T-helper 2 cell treated with Interferon-gamma antibody and Interleukin-4, amounts not matched to agents 100 ng/mL and 5 ng/mL, for 36 hours (primary cell): ENCODE results near the gene FAM216B. TPM values are rescaled to one million over a fixed set of nuclear protein-coding genes. Genes with fewer than 3 reads are reported as not detected.
"Not testable (repeated sequence)": the region's sequence is repeated elsewhere in the genome, so short reads cannot be mapped to it uniquely, and the experiment has no call there.

Experiments used
- intact Hi-C: fragments of 100-400 bp; cut with micrococcal nuclease; formaldehyde crosslinking; loops from one replicate; pipeline ENCODE4 v1.15.1; 2023
- total RNA-seq: library from RNA; stranded (reverse); gene quantifications from 2 replicates; pipeline ENCODE4 v1.2.3, GENCODE V29; 2022

The FAM216B gene
- not detected in 2 replicates for total RNA-seq

- intact Hi-C loops = no loop called here
These were observed at the start of gene FAM216B for GRCh38 chr13:42781352-42781751. Gene FAM216B, plus strand, starts transcription at chr13:42781584. Its CDS starts 2,484 bp downstream, at chr13:42784068.

GRCh38 chr13:42732073-42732472, 49.3 kb upstream of the FAM216B start:
- intact Hi-C loops = no loop called here

- intact Hi-C loops = no loop called here
These were observed 48.3 kb upstream of the FAM216B start for GRCh38 chr13:42733046-42733445.

- intact Hi-C loops = no loop called here
These were observed 46.4 kb upstream of the FAM216B start for GRCh38 chr13:42735010-42735409.

GRCh38 chr13:42740753-42741152, 40.6 kb upstream of the FAM216B start:
- intact Hi-C loops = no loop called here

- intact Hi-C loops = no loop called here
These were observed 39.5 kb upstream of the FAM216B start for GRCh38 chr13:42741914-42742313.

- intact Hi-C loops = no loop called here
These were observed 35.7 kb upstream of the FAM216B start for GRCh38 chr13:42745655-42746054.

GRCh38 chr13:42746866-42747265, 34.5 kb upstream of the FAM216B start:
- intact Hi-C loops = no loop called here

- intact Hi-C loops = no loop called here
These were observed 33.9 kb upstream of the FAM216B start for GRCh38 chr13:42747399-42747873.

- intact Hi-C loops = no loop called here
These were observed 30.6 kb upstream of the FAM216B start for GRCh38 chr13:42750794-42751193.

- intact Hi-C loops = no loop called here
These were observed 29.7 kb upstream of the FAM216B start for GRCh38 chr13:42751693-42752092.

- intact Hi-C loops = no loop called here
These were observed 28.7 kb upstream of the FAM216B start for GRCh38 chr13:42752731-42753130.

- intact Hi-C loops = no loop called here
These were observed 27.7 kb upstream of the FAM216B start for GRCh38 chr13:42753697-42754096.

- intact Hi-C loops = no loop called here
These were observed 26.4 kb upstream of the FAM216B start for GRCh38 chr13:42754801-42755510.

GRCh38 chr13:42757678-42758420, 23.5 kb upstream of the FAM216B start:
- intact Hi-C loops = no loop called here

GRCh38 chr13:42758515-42758914, 22.9 kb upstream of the FAM216B start:
- intact Hi-C loops = no loop called here

- intact Hi-C loops = no loop called here
These were observed 20.4 kb upstream of the FAM216B start for GRCh38 chr13:42760951-42761350.

- intact Hi-C loops = no loop called here
These were observed 19.1 kb upstream of the FAM216B start for GRCh38 chr13:42762251-42762650.

- intact Hi-C loops = no loop called here
These were observed 18.5 kb upstream of the FAM216B start for GRCh38 chr13:42762917-42763316.

GRCh38 chr13:42766016-42766415, 15.4 kb upstream of the FAM216B start:
- intact Hi-C loops = no loop called here

- intact Hi-C loops = no loop called here
These were observed 11.7 kb upstream of the FAM216B start for GRCh38 chr13:42769650-42770049.

- intact Hi-C loops = not testable (repeated sequence)
These were observed 4.8 kb upstream of the FAM216B start for GRCh38 chr13:42776558-42776957.

- intact Hi-C loops = no loop called here
These were observed 3.9 kb upstream of the FAM216B start for GRCh38 chr13:42777467-42777866.
